ENCODE measurements around the gene LCORL.

DNA sequence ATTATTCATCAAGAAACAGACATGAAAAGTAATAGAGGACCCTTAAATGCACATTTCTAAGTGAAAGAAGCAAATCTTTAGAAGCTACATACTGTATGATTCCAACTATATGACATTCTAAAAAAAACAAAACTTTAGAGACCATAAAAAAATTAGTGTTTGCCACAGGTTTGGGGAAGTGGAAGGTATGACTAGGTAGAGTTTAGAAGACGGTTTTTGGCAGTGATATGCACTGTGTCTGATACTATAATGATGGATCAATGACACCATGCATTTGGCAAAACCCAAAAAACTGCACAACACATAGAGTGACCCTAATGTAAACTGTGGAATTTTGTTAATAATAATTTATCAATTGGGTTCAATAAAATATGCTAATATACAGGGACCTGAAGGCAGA, 54.5 kb downstream of the LCORL start:
- TF ChIP-seq, protein P1, sequence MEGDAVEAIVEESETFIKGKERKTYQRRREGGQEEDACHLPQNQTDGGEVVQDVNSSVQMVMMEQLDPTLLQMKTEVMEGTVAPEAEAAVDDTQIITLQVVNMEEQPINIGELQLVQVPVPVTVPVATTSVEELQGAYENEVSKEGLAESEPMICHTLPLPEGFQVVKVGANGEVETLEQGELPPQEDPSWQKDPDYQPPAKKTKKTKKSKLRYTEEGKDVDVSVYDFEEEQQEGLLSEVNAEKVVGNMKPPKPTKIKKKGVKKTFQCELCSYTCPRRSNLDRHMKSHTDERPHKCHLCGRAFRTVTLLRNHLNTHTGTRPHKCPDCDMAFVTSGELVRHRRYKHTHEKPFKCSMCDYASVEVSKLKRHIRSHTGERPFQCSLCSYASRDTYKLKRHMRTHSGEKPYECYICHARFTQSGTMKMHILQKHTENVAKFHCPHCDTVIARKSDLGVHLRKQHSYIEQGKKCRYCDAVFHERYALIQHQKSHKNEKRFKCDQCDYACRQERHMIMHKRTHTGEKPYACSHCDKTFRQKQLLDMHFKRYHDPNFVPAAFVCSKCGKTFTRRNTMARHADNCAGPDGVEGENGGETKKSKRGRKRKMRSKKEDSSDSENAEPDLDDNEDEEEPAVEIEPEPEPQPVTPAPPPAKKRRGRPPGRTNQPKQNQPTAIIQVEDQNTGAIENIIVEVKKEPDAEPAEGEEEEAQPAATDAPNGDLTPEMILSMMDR (IDR thresholded peaks at IDR 0.05): no peak
- TF ChIP-seq POLR2A (IDR thresholded peaks at IDR 0.05): no peak
